Esophagus squamous epithelium (tissue), 4 donors: ENCODE data around the gene BRIP1.

Source experiments
- POLR2A ChIP-seq, 4 donors: fragments of 450-650 bp; IDR thresholded peaks; one replicate each; pipeline ENCODE4 v1.6.1; 2017; ENCODE audit warnings: antibody characterized with exemption in 4 of 4, mild to moderate bottlenecking in 4 of 4, moderate library complexity in 3 of 4
- TF ChIP-seq, protein P1 (sequence below), 6 experiments: fragments of 450-650 bp in 4 of 6; fragments of 200-600 bp in 2 of 6; sonication (generic) in 2 of 6; IDR thresholded peaks; one replicate each; pipeline ENCODE4 v1.5.1; 2016 to 2019; ENCODE audit warnings: antibody characterized with exemption in 6 of 6, mild to moderate bottlenecking in 4 of 6, moderate library complexity in 4 of 6

- TF ChIP-seq, protein P1, sequence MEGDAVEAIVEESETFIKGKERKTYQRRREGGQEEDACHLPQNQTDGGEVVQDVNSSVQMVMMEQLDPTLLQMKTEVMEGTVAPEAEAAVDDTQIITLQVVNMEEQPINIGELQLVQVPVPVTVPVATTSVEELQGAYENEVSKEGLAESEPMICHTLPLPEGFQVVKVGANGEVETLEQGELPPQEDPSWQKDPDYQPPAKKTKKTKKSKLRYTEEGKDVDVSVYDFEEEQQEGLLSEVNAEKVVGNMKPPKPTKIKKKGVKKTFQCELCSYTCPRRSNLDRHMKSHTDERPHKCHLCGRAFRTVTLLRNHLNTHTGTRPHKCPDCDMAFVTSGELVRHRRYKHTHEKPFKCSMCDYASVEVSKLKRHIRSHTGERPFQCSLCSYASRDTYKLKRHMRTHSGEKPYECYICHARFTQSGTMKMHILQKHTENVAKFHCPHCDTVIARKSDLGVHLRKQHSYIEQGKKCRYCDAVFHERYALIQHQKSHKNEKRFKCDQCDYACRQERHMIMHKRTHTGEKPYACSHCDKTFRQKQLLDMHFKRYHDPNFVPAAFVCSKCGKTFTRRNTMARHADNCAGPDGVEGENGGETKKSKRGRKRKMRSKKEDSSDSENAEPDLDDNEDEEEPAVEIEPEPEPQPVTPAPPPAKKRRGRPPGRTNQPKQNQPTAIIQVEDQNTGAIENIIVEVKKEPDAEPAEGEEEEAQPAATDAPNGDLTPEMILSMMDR (IDR thresholded peaks at IDR 0.05), result no peak
- no peak for TF ChIP-seq POLR2A (IDR thresholded peaks at IDR 0.05)
Observed at GRCh38 chr17:61739002-61739401, 124.3 kb downstream of the BRIP1 start.
